HT1080 (cell line): Measurements from ENCODE around the gene SYT15. TPM values are rescaled to one million over a fixed set of nuclear protein-coding genes. Genes with fewer than 3 reads are reported as not detected.
"Not testable (repeated sequence)": the region's sequence is repeated elsewhere in the genome, so short reads cannot be mapped to it uniquely, and the experiment has no call there.

Experiments used
- DNase-seq: peaks from one replicate; pipeline ENCODE4 v3.0.0-alpha.2; 2015; ENCODE audit warnings: low read depth
- total RNA-seq: library from RNA; depleted of rRNA; stranded (reverse); fragments of >200 nt; shearing (Covaris generic); gene quantifications from 2 replicates; pipeline ENCODE4 v1.2.3, GENCODE V29; 2014

SYT15 gene
- total RNA-seq, 1 experiment from 2014 or later, result 0.08 TPM

DNA sequence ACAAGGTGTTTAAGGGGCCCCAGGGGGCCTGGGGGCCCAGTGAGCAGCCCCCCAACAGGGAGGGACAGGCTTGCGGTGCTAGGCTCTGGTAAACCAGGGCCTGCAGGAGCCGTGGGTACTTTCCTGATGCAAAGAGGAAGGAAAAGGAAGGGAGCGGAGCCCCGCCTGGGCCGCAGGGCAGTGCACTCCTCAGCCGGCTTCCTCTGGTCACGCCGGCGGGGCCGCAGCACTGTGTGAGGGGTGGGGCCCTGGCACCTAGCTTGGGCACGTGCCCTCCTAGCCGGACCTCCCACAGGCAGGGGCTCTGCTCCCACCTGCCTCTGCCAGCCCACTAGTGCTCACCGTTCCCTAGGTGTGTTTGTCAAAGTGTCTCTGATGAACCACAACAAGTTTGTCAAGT lies 6.3 kb downstream of the SYT15 start:
- DNase-seq, result not testable (repeated sequence)

- not testable (repeated sequence) for DNase-seq
These were observed 8.6 kb downstream of the SYT15 start for GRCh38 chr10:46587546-46587945.

DNA sequence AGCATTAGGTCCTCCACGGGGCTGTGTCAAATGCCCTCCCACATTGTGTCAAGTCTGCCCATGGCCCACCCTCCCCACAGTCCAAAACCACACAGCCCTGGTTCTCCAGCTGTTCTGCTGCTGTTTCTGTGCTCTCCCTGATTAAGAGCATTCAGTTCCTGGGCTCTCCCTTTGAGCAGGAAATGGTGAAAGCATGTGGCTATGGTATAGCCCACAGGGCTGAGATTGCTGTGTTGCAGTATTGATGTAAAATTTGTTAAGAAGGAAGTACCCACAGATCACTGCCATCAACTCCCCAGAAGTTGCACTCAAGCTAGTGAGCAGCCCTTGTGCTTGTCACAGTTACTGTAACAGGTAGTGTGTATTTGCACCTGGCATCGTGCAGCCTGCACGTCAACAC lies 9.3 kb downstream of the SYT15 start:
- not testable (repeated sequence) for DNase-seq

GRCh38 chr10:46589589-46589988 lies 10.7 kb downstream of the SYT15 start:
- not testable (repeated sequence) for DNase-seq

DNA sequence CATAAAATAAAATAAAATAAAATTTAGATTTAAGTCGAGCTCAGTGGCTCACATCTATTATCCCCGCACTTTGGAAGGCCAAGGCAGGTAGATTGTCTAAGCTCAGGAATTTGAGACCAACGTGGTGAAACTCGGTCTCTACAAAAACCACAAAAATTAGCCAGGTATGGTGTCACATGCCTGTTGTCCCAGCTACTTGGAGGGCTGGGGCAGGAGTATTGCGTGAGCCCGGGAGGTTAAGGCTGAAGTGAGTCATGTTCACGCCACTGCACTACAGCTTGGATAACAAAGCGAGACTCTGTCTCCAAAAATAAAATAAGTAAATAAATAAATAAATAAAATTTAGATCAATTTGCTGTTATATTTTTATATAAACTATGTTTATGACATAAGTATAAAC lies 12.1 kb downstream of the SYT15 start:
- DNase-seq, result not testable (repeated sequence)

DNA sequence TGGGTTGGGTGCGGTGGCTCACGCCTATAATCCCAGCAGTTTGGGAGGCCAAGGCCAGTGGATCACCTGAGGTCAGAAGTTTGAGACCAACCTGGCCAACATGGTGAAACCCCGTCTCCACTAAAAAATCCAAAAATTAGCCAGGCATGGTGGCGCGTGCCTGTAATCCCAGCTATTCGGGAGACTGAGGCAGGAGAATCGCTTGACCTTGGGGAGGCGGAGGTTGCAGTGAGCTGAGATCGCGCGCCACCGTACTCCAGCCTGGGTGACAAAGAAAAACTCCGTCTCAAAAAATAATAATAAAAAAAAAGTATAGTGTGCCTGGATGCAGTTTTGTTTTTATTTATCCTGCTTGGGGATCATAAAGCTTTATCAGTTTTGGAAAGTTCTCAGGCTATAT lies 14.4 kb downstream of the SYT15 start:
- not testable (repeated sequence) for DNase-seq

- DNase-seq, result not testable (repeated sequence)
These were observed 15.6 kb downstream of the SYT15 start for GRCh38 chr10:46594453-46595063.

DNA sequence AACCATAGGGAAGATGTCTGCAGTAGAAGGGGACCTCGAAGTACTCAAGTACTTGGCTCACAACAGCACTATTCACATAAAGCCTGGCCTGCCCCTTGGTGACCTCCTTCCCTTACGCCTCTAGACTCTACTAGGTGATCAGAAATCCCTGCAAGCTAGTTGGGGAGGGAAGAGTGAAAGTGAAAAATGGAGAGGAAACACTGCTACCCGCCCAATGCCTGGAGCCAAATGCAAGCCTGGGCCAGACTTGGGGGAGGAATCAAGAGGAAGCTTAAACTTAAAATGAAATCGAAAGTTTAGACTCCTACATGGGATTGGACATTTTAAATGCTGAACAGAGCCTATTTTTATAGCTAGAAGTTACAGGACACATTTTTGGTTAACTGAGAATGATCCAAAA lies 17.6 kb downstream of the SYT15 start:
- not testable (repeated sequence) for DNase-seq

DNA sequence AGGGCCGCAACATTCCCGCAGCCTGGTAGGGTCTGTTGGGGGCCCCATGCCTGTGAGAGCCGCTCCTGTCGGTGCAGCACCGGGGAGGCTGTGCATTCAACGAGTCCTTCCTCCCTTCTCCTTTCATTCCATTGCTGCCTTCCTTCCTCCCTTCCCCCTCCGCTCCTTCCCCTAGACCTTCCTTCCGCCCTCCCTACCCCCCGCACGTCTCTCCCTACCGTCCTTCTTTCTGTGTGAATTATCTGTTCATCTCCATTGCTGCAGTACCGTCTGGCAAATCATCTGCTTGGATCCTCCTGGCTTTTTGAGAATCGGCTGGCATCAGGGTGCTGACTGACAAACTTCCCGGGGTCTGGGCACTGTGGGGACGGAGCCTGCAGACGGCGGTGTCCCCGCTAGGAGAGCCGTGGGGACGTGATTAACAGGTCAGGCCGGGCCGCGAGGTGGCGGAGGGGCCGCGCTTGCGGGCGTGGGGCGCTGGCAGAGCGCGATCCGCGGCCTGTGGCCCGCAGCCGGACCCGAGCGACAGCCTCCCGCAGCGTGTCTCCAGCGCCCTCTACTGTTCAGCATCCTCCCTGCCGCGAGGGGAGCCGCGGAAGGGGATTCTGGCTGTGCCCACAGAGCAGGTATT lies 18.8 kb downstream of the SYT15 start:
- not testable (repeated sequence) for DNase-seq

GRCh38 chr10:46600516-46600915 lies 21.6 kb downstream of the SYT15 start:
- DNase-seq, result not testable (repeated sequence)

DNA sequence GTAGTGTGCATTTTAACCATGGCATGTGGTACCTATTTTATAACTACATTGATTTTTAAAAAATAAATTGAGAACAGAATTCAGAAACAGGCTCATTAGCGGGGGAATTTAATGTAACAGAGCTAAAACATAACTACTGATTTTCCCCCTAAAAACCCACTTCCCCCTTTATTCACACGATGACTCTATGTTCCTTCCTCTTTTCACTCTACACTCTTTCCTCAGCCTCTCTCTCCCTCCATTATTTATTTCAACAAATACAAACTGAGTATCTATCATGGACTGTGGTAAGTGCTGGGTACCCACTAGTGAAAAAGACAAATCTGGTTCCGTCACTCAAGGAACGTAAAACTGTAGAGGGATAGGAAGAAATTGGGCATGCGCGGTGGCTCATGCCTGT lies 36.6 kb downstream of the SYT15 start:
- not testable (repeated sequence) for DNase-seq

- not testable (repeated sequence) for DNase-seq
These were observed 37.3 kb downstream of the SYT15 start for GRCh38 chr10:46616227-46616626.

- not testable (repeated sequence) for DNase-seq
These were observed 38.2 kb downstream of the SYT15 start for GRCh38 chr10:46617134-46617533.

DNA sequence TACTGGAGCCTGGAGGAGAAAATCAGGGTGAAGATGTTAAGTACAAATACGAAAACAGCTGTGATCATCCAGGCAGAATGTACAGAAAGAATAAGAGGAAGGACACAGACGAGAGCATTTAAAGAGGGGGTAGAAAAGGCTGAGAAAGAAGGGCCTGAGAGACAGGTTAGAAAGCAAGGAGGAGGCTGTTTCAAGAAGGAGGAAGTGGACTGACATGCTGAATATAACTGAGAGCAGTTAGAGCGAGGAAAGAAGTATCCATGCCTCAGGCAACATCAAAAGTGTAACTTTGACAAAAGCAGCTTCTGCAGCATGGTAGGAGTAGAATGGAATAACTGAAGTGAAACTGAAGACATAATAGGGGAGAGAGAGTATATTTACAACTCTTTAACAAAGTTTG lies 39.0 kb downstream of the SYT15 start:
- not testable (repeated sequence) for DNase-seq

GRCh38 chr10:46623899-46624654 lies 45.1 kb downstream of the SYT15 start:
- not testable (repeated sequence) for DNase-seq

- DNase-seq, result not testable (repeated sequence)
These were observed 50.9 kb downstream of the SYT15 start for GRCh38 chr10:46629805-46630204.

DNA sequence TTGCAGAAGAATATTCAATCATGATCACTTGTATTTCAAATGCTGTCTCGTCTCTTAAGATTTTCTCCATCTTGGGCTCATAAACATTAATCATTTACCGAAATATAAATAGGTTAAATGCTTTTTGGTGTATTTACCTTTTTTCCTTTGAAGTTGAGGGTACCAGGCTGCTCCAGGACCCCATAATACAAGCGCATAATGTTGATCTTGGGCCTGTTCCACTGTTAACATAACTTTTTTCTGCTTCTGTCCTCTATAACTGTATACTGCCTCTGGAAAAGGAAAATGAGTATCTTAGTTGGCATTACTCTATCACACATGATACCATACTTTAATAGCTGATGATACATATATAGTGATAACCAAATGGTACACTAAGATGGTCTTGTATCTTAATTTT lies 51.9 kb downstream of the SYT15 start:
- not testable (repeated sequence) for DNase-seq

DNA sequence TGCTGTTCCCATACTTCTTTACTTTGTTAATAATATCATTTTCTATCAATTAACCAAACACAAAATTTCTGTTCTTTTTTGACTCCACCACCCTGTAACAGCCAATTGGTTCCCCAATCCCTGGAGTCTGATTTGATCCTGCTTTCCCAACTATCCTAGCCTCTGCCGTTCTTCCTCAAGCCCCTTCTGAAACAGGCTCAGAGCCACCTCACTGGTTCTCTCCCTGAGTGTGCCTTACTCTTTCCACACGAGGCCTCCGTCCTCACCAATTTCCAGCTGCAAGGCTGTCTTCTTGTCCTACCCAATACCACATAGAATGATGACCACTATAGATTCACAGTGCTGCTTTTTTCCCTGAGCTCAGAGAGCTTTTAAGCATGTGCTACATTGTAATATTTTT lies 52.8 kb downstream of the SYT15 start:
- not testable (repeated sequence) for DNase-seq

- DNase-seq, result not testable (repeated sequence)
These were observed 55.8 kb downstream of the SYT15 start for GRCh38 chr10:46634698-46635097.

DNA sequence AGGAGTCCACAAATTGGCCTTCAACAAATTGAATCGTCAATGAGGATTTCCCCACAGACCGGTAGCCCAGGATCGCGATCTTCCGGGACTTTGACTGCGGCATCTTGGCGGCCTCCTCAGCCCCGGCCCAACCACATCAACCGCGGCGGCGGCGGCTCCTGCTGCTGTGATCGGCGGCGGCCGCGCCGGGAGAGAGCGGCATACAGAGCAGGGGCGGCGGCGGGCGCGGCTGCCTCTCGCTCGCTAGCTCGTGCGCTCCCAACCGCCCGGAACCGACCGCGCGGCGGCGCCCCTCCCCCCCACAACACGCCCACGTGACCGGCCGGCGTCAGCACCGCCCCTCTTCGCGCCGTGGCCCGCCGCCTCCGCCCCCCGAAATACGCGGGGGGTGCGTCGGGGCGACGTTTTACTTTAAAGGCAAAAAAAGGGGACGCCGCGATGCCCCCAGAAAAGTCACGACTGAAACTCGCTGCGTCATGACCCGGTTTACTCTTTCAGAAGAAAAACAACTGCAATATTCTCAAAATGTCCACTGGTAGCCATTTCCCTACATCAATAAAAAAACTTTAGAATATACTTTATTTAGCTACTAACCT lies 56.5 kb downstream of the SYT15 start:
- DNase-seq, result not testable (repeated sequence)

- DNase-seq, result not testable (repeated sequence)
These were observed 61.1 kb downstream of the SYT15 start for GRCh38 chr10:46640005-46640404.
